Stimulated activated CD4-positive, alpha-beta T cell treated with anti-CD3 and anti-CD28 coated beads, Interleukin-4, amount 100 ng/mL, for 48 hours (primary cell): Measurements from ENCODE around the gene SPATA16.
"Not testable (repeated sequence)": the region's sequence is repeated elsewhere in the genome, so short reads cannot be mapped to it uniquely, and the experiment has no call there.

ENCODE experiments used
- DNase-seq, 2 donors: peaks; one replicate each; pipeline ENCODE4 v3.0.0-alpha.2; 2020; ENCODE audit warnings: low read depth in 2 of 2

Gene SPATA16

DNA sequence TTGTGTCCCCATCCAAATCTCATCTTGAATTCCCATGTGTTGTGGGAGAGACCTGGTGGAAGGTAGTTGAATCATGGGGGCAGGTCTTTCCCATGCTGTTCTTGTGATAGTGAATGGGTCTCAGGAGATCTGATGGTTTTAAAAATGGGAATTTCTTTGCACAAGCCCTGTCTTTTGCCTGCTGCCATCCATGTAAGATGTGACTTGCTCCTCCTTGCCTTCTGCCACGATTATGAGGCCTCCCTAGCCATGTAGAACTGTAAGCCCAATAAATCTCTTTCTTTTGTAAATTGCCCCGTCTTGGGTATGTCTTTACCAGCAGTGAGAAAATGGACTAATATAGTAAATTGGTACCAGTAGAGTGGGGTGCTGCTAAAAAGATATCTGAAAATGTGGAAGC lies 261.7 kb downstream of the SPATA16 start:
- not testable (repeated sequence) for DNase-seq

DNA sequence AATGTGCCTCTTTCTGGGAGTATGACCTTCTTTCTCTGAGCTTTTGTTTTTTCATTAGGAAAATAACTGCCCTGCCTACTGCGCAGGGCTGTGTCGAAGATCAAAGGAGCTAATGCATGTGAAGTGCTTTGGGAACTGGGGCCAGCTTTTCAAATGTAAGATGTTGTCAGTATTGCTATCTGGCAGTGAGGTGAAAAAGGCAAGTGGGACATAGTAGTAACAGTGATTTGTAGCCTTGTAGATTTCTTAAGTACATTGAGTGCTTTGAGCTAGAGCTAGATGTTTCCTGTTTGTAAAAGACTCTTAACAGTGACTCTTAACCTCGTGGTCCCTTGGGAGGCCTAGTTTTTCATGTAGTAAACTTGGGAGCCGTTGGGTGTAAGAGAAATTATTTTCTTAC lies 264.0 kb downstream of the SPATA16 start:
- no peak for DNase-seq

- DNase-seq = no peak
Measured at GRCh38 chr3:172876297-172876696, 264.7 kb downstream of the SPATA16 start.

DNA sequence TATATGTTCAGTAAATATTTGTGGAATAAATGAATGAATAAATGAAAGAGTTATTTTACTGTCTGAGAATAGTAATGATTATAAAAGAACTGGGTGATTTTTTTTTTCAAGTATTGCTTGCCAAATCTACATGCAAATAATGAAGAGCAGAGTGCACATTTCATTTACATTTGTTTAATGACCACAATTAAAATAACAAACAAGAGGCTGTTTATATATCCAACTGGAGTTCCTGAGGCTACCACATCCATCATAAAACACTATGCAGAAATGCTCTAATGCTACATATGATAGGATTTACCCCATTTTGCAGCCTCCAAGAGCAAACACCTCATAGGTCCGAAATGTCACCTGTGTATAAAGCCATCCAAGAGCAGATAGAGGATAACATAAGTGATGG lies 266.0 kb downstream of the SPATA16 start:
- DNase-seq = no peak

DNA sequence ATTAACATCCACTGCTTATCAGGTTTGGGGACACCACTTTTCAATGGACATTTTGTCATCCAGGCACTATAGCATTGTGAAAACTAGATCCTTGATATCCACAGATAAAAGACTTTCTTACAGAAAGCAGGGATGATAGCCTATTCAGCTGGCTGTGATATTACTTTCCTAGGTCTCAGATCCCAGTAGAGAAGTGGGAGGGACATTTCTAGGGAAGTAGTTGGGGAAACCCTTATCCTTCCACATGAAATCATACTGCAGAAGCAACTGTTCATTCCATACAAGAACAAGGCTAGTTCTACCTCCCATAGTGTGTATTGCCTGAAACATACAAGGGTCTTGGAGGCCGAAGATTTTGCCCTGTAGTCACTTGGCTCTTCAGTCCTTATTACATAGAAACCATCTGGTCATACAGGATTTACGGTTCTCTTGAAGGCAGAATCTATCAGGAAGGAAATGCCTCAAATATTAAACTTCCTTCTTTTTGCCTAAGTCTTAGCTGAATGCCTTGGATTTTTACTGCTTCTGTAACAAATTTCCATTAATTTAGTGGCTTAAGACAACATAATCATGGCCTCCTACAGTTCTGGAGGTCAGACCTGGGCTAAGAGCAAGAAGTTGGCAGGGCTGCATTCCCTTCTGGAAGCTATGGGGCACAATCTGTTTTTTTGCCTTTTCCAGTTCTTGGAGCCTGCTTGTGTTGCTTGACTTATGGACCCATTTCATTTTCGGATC lies 271.1 kb downstream of the SPATA16 start:
- no peak for DNase-seq

GRCh38 chr3:172869368-172869771 lies 271.7 kb downstream of the SPATA16 start:
- DNase-seq = no peak

- no peak for DNase-seq
Measured at GRCh38 chr3:172868582-172869200, 272.3 kb downstream of the SPATA16 start.

DNA sequence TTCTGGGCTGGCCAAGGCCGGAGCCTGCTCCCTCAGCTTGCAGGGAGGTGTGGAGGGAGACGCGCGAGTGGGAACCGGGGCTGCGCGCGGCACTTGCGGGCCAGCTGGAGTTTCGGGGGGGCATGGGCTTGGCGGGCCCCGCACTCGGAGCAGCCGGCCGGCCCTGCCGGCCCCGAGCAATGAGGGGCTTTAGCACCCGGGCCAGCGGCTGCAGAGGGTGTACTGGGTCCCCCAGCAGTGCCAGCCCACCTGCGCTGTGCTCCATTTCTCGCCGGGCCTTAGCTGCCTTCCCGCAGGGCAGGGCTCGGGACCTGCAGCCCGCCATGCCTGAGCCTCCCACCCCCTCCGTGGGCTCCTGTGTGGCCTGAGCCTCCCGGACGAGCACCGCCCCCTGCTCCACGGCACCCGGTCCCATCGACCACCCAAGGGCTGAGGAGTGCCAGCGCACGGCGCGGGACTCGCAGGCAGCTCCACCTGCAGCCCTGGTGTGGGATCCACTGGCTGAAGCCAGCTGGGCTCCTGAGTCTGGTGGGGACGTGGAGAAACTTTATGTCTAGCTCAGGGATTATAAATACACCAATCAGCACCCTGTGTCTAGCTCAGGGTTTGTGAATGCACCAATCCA lies 274.2 kb downstream of the SPATA16 start:
- not testable (repeated sequence) for DNase-seq

GRCh38 chr3:172859041-172859440 lies 282.0 kb downstream of the SPATA16 start:
- DNase-seq = no peak

DNA sequence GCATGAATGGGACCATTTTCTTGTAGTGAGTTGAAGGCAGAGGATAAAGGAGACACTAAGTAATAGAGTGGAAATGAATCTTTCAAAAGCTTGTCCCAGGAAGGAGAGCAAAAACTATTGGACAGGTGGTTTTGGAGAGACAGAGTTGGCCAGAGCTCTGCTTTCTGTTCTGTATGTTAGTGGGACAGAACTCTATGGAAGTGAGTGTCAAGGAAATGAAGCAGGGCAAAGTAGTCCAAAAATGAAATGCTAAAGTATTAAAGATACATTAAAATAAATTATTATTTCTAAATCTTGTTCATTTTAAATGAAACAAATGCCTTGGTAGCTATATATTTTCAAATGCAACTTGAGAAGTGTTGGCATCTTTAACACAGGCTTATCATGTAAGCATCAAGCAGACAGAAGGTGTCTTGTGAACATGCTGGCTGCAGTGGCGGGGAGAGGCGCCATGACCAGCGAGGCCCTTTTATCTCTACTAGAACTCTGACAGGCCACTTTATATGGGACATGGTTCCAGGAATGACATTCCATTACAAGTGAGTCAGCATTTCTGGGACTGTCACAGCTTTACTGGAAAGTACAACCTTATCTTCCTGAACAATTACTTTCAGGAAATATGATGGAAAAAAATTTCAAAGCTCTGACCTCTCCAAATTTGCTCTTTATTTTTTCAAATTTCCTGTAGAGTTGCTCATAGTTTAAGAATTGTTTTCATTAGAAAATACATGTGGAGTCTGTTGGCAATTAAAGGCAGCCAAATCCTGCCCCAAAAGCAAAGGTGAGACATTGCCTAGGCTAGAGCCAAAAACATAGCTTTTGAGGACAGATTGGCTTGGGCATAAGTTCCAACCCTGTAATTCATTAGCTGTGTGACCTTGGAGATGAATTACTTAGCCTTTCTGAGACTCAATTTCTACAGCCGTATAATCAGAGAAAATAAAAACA lies 284.0 kb downstream of the SPATA16 start:
- DNase-seq = no peak

DNA sequence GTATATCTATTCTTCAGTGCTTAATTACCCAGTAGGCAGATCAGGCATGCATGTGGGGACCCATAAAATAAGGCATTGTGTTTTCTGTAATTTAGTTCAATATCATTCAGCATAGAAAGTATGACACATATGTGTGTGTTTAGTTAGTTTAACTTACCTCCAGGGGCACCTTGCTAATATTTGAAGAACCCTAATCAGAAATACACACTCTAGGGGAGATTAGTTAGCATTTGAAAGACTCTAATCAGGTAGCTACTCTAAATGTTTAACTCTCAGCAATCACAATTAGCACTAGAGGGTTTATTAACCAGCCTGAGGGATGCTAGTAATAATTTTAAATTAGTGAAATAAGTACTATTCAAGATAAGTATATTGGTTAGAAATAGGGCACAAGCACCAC lies 286.0 kb downstream of the SPATA16 start:
- no peak for DNase-seq

DNA sequence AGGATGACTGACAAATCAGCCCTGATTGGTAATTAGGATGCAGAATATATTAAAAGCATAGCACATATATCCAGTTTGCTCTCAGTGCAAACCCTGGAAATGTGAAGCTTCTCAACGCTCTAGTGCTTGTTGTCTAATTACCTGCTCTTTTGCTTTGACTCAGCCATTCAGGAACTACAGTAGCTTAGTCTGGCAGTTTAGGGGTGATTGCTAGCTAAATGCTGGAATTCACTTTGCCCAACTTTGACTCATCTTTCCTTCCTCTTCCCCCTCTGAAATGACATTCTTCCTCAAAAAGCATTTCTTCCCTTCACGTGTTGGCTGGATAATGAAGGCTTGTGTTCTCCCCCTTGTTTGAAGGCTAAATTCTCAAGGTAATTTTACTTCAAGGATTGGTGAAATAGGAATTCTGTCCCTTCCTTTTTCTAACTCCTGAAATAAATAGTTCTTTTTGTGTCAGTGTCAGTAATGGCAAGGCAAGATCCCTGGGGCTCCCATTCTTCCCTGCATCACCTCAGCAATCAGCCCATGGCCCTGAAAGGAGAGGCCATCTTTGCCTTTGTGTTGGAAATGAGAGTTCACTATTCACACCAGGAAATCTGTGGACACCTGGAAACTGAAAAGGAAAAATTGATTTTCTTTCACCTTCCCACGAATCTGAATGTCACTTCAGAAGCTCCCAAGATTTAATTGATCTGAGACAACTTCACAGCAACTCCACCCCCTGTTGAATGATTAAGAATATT lies 286.9 kb downstream of the SPATA16 start:
- DNase-seq = no peak

DNA sequence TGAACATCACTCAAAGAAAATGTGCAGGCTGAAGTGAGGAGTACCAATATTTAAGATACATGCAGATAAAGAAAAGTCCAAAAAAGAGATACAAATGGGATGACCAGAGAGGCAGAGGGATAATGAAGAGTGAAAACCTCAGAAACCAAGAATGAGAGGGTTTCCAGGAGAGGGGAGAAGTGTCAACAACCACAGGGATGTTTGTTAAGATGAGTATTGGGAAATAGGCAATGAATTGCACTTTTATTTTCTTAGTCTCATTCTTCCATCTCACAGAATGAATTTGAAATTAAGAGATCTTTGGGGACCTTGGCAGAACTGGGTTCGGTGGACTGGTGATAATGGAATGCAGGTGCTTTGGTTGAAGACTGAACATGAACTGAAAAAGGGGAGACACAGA lies 288.0 kb downstream of the SPATA16 start:
- DNase-seq = no peak

DNA sequence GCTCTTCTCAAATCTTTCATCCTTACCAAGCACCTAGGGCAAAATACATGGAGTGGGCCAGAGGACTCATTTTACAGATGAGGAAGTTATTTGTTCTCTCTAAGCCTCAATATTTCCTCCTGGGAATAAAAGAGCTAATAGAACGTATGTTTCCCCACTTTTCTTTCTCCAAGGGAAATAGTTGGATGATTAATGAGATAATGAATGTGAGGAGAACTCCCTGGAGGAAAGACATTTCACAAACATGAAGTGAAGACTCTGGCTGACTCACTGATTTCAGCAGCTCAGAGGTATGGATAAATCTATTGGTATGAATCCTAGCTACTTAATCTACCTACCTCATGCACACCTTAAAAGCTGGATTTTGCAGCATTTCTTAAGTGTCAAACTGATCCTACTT lies 292.1 kb downstream of the SPATA16 start:
- no peak for DNase-seq

DNA sequence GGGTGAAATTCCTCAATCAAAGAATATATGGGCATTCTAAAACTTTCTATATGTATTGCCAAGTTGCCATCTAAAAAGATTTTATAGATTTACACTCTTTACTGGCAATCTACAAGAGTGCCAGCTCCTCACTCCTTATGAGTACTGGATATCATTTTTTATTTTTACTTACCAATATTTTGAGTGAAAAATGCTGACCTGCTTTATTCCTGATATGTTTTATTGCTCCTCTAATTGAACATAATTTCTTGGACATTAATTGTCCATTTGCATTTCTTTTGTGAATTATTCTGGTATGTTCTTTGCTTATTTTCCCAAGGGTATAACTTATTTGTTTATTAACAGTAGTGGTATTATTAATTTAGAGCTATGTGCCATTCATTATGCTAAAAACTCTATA lies 293.7 kb downstream of the SPATA16 start:
- no peak for DNase-seq

DNA sequence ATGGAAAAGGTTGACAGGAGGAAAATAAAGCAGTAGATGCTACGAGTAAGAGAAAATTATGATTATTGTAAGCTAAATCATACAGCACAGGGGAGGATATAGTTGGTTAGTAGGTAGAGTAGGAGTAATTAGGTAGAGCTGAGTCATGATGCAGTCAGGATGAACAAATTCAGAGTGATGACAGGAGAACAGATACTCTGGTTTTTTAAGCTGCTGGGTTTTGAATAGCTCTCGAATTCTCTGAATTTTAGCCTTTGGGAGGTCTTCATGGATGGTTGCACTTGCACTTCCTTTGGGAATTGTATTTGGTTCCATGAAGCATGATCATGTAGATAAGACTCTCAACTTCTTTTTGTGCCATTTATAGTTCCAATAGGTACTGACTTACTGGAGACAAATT lies 294.3 kb downstream of the SPATA16 start:
- DNase-seq = no peak

DNA sequence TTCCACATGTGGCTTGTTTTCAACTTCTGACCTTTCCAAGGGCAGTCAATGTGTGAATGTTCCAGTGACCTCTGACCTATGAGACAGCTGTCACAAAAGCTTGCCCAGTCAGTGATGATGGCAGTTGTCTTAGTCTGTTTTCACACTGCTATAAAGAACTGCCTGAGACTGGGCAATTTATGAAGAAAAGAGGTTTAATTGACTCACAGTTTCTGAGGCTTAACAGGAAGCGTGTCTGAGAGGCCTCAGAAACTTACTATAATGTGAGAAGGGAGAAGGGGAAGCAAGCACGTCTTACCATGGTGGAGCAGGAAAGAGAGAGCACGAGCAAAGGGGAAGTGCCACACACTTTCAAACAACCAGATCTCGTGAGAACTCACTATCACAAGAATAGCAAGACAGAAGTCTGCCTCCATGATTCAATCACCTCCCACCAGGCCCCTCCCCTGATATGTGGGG lies 294.9 kb downstream of the SPATA16 start:
- no peak for DNase-seq

GRCh38 chr3:172844428-172844827 lies 296.6 kb downstream of the SPATA16 start:
- DNase-seq = no peak

DNA sequence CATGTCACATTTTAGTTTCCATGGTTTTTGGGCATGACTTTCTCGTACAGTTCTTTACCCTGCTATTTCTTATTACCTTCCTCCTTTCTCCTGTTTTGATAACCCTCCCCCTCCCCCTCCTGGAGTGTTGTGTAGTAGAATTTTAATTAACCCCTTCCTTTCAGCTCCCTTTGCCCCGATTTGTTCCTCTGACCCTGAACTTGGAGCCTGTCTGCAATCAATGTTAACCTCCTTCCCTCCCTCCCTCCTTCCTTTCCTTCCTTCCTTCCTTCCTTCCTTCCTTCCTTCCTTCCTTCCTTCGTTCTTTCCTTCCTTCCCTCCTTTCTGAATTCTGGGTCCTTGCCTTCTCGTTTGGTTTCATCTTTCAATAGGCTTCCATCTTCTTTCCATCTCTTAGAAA lies 300.1 kb downstream of the SPATA16 start:
- no peak for DNase-seq

- no peak for DNase-seq
Measured at GRCh38 chr3:172840463-172840862, 300.6 kb downstream of the SPATA16 start.

DNA sequence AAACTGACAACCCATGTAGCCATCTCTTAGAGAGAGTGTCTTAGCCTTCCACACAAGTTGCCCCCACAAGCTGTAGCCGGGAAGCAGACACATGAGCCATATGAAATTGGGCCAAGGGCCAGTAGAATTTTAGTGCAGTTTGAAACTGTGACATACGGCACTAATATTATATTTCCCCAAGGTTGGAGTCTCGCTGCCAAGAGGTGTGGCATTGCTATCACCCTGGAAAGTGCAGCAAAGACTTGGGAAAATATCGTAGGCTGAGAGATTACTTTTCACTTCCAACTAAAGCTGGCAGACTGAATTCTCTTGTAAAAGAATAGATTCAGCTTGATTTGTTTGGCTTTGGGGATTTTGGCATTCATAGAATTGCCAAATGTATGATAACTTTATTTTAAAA lies 301.4 kb downstream of the SPATA16 start:
- DNase-seq = no peak
